OCI-M2 (cell line): ENCODE data around the gene ZNF30.
A peak's percentile ranks its signal among the peaks of the same experiment; 100 is the strongest.
"Not testable (repeated sequence)": the region's sequence is repeated elsewhere in the genome, so short reads cannot be mapped to it uniquely, and the experiment has no call there.

ENCODE experiments used
- DNase-seq: peaks from one replicate; lab custom pipeline; 2025; ENCODE audit not compliant: unreplicated experiment; lab: John Stamatoyannopoulos, UW

Gene ZNF30

DNA sequence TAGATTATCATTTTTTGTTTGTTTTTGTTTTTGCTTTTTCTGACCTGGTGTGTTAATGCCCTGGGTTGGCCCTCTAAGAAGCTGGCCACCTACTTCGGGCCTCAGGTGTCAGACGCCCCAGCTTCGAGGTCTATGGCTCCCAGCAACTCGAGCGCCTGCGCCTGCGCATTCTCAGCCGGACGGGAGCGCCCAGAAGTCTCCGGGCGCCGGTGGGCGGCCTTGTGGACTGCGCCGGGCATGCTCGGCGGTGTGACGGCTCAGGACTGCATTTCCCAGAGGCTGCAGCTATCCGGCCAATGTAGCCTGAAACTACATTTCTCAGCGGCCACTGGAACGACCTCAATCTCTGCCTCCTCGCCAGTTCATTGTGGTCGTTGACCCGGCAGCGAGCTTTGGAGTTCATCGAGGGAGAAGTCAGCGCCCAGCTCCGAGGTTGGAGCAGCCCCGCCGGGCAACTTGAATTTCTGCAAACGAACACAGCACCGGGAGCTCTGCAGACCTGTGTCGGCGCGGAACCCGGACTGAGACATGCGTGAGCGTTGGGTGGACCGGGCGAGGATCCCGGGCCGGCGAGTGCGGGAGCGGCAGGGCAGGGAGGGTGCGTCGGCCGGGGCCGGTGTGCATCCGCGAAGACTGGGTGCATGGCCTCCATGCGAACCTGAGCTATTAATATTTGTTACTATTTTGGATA is at the start of gene ZNF30:
Gene ZNF30 (plus strand): TSS at position 219 of the 691 bp plus-strand sequence. CDS start 3,045 bp downstream, outside the sequence.
- peak; percentile 98 for DNase-seq

DNA sequence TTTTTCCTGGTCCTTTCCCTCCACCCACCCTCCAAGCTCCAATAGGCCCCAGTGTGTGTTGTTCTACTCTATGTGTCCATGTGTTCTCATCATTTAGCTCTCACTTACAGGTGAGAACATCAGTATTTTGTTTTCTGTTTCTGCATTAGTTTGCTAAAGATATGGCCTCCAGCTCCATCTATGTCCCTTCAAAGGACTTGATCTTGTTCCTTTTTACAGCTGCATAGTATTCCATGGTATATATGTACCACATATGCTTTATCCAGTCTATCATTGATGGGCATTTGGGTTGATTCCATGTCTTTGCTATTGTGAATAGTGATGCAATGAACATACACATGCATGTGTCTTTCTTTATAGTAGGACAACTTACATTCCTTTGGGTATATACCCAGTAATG is 47.1 kb upstream of the ZNF30 start:
- no peak for DNase-seq

DNA sequence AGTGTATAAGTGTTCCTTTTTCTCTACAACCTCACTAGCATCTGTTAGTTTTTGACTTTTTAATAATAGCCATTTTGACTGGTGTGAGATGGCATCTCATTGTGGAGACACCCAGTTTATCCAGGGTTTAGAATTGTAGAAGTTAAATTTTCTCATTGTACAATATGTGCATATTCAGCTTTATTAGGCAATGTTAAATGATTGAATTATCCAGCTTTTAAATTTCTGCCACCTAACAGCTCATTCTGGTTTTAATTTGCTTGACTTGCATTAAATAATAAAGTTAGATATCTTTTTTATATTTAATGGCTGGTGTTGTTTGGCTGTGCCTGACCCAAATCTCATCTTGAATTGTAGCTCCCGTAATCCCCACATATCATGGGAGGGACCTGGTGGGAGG is 46.7 kb upstream of the ZNF30 start:
- DNase-seq, result no peak

DNA sequence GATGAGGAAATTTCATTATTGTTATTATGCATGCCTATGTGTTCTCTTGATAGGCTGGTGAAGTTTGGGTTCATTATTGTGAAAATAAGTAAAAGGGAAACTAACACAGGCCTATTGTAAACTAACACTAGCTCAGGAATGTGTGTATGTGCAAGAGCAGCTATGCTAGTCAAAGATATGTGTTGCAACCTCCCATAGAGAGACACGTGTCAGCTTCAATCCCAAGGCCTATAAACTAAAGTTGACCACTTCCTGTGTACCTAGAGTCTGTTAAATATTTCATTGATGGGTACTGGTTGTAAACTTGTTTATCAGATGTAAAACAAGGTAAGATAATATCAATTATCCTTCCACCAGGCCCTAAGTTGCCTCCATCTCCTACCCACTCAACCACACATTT is 44.7 kb upstream of the ZNF30 start:
- no peak for DNase-seq

DNA sequence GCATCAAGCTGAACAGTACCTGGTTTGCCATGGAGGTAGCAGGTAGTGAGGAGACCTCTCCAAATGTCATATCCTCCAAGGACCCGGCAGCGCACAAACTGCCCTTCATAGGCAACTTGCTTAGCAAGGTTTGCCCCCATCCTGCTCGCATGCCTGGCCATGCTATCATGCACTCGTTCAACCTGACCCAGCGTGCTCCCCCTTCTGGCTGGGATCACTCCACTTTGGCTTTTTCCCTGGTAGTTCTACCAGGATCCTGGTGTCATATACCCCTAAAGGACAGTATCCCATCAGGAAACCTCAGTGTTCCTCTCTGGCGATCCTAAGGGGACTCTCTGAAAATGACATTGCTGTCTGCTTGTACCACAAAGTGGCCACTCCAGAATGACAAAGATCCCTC is 38.6 kb upstream of the ZNF30 start:
- DNase-seq, result no peak

DNA sequence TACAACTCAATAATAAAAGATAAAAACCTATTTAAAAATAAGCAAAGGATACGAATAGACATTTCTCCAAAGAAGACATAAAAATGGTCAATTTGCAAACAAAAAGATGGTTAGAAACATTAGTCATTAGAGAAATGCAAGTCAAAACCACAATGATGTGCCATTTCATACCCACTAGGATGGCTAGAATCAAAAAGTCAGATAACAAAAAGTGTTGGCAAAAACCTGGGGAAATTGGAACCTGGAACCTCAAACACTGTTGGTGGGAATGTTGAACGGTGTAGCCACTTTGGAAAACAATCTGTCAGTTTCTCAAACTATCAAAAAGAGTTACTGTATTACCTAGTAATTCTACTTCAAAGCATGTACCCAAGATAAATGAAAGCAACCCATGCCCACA is 26.5 kb upstream of the ZNF30 start:
- no peak for DNase-seq

DNA sequence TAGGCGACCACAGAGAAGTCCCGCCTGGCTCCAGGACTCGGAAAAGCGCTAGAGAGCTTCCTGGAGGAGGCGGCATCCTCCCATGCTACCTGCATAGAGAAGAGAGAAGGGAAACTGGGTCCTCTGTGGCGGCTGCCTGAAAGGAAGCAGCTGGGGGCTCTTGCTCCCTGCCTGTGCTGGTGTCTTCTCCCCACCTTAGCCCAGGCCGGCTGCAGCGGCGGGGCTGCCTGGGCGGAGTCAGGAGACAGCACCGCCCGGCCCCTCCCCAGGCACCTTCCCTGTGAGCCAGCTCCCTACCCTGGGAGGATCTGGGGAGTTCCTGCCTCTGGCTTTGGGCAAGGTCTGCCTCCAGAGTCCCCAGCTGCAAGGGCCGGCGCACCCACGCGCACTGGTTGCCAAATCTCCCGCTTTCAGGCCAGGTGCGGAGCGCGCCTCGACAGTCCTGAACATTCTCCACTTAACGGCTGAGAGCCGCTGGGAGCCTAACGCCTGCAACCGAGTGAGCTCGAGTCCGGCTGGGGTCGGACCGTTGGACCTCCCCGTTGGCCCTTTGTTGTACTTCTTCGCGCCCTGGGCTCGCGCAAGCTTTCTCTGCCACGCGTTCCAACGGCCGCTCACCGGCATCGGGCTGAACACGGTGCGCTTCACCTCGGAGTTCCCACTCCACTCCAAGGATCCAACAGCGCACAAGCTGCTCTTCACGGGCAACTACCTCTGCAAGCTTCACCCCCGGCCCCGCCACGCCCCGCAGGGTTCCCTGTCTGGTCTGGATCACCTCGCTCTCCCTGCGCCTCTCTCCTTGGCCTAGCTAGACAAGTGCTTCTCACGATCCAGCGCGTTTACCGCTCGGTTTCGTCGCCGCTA is 21.8 kb upstream of the ZNF30 start:
- no peak for DNase-seq

DNA sequence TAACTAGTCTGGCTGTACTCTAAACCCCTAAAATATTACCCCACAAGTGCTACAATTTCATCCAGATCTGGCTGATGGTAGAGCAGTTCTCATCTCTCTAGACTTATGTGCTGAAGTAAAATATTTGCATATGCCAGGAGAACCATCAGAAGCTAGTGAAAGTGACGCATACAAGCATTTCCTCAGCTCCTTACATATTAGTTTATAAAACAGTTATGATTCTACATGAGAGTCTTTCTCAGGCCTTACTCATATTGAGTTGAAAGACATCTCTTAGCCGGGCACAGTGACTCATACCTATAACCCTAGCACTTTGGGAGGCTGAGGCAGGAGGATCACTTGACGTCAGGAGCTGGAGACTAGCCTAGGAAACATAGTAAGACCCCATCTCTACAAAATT is 15.9 kb upstream of the ZNF30 start:
- DNase-seq, result no peak

DNA sequence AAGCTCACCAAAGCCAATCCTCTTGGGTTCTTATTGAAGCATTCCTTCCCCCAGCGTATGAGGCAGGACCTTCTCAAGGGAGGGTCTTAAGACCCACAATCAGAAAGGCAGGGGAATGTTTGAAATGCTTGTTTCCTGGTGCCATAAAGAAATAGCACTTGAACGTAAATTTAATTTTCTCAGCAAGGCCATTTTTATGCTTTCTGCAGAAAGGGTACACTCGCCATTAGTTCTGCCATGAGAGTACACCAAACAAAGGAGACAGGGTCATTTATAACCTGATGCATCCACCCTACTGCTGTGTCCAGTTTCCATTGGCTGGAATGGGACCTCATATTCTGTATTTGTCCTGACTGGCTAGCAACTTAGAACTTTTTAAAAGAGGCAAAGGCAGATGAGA is 9.6 kb upstream of the ZNF30 start:
- DNase-seq, result not testable (repeated sequence)

DNA sequence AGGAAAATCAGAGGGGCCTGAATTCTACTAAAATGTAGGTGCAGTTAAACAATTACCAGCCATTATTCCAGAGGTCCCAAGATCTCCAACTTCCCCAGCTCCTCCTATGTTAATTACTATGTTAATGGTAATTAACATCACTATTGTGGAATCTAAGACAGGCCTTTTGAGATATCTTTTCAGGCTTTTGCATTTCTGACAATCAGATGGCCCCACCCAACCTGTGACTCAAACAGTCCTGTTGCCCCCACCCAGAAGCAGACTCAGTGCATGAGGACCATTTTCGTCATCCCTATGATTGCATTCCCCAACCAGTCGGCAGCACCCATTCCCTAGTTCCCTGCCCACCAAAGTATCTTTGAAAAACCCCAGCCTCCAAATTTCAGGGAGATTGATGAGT is 8.5 kb upstream of the ZNF30 start:
- no peak for DNase-seq

DNA sequence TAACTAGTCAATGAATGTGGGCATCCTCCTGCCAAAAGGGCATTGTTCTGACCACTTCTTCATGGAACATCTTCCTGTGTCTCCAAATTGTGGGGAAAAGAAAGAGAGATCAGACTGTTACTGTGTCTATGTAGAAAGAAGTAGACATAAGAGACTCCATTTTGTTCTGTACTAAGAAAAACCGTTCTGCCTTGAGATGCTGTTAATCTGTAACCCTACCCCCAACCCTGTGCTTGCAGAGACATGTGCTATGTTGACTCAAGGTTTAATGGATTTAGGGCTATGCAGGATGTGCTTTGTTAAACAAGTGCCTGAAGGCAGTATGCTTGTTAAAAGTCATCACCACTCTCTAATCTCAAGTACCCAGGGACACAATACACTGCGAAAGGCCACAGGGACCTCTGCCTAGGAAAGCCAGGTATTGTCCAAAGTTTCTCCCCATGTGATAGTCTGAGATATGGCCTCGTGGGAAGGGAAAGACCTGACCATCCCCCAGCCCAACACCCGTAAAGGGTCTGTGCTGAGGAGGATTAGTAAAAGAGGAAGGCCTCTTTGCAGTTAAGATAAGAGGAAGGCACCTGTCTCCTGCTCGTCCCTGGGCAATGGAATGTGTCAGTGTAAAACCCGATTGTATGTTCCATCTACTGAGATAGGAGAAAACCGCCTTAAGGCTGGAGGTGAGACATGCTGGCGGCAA is 6.5 kb upstream of the ZNF30 start:
- DNase-seq, result not testable (repeated sequence)

DNA sequence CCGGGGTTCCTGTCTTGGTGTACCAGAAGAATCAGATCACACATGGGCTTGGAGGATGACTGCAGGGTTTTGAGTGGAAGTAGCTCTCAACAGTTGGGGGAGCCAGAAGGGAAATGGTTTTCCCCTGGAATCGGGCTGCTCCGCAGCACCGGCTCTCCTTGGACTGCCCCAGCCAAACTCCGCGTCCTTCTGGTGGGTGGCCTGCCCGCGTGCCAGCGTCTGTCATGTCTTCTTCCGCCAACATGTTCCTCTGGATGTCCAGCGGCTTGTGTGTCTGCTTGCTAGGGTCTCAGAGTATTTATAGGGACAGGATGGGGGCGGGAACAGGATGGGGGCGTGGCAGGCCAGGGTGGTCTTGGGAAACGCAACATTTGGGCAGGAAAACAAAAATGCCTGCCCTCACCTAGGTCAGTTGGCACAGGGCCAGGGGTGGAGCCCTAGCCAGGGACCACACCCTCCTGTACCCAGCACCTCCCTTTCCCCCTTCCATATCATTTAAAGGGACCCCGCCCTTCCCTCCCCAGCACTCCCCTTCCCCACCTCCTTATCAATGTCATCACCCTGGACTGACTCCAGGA is 1.3 kb upstream of the ZNF30 start:
- no peak for DNase-seq

DNA sequence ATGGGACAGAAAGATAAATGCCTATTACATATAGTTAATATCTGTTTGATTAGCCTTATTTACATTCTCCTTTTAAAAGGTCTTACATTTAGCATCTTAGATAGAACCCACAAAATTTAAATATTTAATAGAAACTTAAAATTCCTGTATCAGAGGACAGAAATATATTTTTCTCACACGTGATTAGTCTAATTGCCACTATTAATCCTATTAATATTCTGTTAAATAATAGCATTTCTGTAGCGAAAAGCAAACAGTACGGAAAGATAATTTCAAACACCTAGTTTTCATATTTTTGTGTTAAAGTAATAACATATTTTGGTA is 380 bp upstream of the ZNF30 start:
- no peak for DNase-seq

DNA sequence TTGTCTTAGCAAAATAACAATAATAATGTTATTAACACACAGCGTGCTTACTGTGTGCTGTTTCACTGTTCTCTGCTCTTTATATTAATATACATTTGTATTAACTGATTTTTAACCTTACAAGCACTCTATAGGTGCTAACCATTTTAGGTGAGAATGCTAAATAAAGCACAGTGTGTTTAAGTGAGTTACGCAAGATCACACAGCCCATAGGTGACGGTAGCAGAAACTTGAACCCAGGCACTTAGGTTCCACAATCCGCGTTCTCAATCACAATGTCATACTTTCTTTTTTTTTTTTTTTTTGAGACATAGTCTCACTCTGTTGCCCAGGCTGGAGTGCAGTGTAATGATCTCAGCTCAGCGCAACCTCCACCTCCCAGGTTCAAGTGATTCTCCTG is 5.8 kb downstream of the ZNF30 start:
- DNase-seq, result no peak

DNA sequence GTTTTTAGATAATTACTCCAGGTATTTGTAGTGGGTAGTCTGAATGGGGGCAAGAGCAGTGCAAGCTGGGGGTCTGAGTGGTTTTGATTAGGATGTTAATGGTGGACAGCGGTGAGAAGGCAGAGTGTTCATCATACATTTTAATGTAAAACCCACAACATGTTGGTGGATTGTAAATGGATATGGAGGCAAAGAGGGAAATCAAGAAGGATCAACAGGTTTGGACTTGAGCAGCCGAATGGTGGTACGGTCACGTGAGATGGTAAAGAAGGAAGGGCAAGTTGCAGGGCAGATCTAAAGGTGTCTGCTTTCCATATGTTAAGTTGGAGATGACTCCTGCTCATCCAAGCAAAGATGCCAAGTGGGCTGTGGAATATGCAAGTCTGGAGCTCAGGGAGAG is 9.5 kb downstream of the ZNF30 start:
- no peak for DNase-seq

DNA sequence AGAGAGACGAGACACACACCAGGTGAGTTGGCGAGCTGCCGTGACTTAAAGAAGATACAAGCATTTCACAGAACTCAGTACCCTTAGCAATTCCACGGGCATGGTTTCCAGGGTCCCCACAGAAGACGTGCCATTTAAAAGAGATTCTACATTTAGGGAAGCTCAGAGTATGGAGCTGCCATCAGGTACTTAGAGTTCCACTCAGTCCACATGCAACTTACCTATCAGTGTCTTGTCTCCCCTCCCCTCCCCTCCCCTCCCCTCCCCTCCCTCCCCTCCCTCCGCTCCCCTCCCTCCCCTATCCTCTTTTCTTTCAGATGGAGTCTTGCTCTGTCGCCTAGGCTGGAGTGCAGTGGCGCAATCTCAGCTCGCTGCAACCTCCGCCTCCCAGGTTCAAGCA is 12.2 kb downstream of the ZNF30 start:
- no peak for DNase-seq

DNA sequence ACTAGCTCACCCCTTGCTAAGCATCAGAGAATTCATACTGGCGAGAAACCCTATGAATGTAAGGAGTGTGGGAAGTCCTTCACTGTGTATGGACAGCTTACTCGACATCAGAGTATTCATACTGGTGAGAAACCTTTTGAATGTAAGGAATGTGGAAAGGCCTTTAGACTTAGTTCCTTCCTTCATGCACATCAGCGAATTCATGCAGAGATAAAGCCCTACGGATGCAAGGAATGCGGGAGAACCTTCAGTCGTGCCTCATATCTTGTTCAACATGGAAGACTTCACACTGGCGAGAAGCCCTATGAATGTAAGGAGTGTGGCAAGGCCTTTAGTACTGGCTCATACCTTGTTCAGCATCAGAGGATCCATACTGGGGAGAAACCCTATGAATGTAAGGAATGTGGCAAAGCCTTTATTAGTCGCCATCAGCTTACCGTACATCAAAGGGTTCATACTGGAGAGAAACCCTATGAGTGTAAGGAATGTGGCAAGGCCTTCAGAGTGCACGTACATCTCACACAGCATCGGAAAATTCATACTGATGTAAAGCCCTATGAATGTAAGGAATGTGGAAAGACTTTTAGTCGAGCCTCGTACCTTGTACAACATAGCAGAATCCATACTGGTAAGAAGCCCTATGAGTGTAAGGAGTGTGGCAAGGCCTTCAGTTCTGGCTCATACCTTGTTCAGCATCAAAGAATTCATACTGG is 17.3 kb downstream of the ZNF30 start:
- DNase-seq, result no peak

DNA sequence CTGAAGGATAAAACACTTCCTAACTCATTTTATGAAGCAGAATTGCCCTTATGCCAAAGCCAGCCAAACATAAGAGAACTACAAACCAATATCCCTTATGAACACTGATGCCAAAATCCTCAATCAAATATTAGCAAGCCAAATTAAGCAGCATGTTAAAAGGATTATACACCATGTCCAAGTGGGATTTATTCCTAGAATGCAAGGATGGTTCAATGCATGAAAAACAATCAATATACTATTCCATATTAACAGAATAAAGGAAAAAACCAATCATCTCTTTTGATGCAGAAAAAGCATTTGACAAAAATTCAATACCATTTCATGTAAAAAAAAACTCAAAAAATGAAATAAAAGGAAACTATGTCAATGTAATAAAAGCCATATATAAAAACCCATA is 26.4 kb downstream of the ZNF30 start:
- no peak for DNase-seq

DNA sequence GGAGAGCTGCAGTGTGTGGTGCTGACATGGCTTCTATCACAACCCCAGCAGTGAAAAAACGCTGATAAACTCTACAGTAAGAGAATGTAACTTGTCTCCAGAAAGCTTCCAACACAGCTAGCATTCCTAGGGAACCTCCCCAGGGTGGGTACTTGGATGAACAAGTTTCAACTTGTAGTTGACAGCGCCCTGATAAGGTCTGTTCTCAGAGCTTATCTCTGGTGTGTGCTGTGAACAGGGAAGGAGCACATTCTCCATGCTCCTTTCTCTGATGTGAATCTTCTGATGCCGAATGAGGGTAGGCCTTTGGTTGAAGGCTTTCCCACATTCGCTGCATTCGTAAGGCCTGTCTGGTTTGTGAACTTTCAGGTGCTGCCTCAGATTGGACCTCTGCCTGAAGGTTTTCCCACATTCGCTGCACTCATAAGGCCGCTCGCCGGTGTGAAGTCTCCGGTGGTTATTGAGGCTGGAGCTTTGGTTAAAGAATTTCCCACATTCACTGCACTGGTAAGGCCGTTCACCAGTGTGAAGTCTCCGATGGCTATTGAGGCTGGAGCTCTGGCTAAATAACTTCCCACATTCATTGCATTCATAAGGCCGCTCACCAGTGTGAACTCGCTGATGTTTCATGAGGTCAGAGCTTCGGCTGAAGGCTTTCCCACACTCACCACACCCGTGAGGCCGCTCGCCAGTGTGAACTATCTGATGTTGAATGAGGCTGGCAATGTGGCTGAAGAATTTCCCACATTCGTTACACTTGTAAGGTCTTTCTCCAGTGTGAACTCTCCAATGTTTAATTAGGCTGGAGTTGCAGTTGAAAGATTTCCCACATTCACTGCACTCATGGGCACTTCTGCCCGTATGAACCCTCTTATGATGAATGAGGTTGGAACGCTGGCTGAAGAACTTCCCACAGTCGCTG is 31.4 kb downstream of the ZNF30 start:
- DNase-seq, result no peak

DNA sequence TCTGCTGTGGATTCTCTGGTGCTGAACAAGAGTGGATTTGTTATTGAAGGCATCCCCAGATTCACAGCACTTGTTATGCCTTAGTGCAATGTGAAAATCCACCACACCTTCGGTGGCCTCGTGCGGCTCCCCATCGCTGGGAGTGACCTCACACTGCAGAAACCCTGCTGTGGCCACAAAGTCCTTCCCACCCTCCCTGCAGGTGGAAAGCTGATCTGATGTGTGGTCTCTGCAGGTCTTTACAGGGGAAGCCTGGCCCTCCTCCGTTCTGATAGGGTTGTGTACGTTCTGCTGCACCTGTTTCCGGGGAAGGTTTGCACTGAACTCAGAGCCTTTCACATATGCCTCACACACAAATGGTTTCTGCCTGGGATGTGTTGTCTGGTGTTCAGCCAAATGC is 32.3 kb downstream of the ZNF30 start:
- DNase-seq, result no peak
